Liver (tissue), 9 donors: ENCODE data around the gene UVSSA. TPM values are rescaled to one million over a fixed set of nuclear protein-coding genes. Genes with fewer than 3 reads are reported as not detected.

Experiments
- DNase-seq: peaks from one replicate; pipeline ENCODE4 v3.0.0-alpha.2; 2017; ENCODE audit warnings: low spot score
- H3K27ac ChIP-seq, 2 donors: one replicate each; pipeline ENCODE4 v1.7.0; 2013; ENCODE audit warnings: inconsistent platforms in 2 of 2, low read length in 2 of 2, control low read depth in 1 of 2, low read depth in 1 of 2, mild to moderate bottlenecking in 1 of 2
- H3K27me3 ChIP-seq, 4 donors: one replicate each; pipeline versions ENCODE4 v1.6.1 to v1.7.0; 2013; ENCODE audit warnings: low read length in 3 of 4, inconsistent platforms in 1 of 4, mild to moderate bottlenecking in 1 of 4, moderate library complexity in 1 of 4; ENCODE audit not compliant: control insufficient read depth in 4 of 4, insufficient read depth in 4 of 4
- H3K36me3 ChIP-seq, 4 donors: one replicate each; pipeline versions ENCODE4 v1.6.1 to v1.7.0; 2013; ENCODE audit warnings: low read length in 3 of 4, mild to moderate bottlenecking in 3 of 4, low read depth in 1 of 4, moderate library complexity in 1 of 4; ENCODE audit not compliant: control insufficient read depth in 4 of 4, insufficient read depth in 3 of 4
- H3K4me1 ChIP-seq, 4 donors: one replicate each; pipeline versions ENCODE4 v1.6.1 to v1.7.0; 2013; ENCODE audit warnings: low read length in 3 of 4, mild to moderate bottlenecking in 3 of 4, moderate library complexity in 1 of 4; ENCODE audit not compliant: control insufficient read depth in 4 of 4, insufficient read depth in 4 of 4
- H3K4me3 ChIP-seq, 3 donors: one replicate each; pipeline versions ENCODE4 v1.6.1 to v1.7.0; 2013; ENCODE audit warnings: low read length in 3 of 3, control low read depth in 1 of 3, low read depth in 1 of 3, mild to moderate bottlenecking in 1 of 3
- H3K9ac ChIP-seq, 2 donors: one replicate each; pipeline ENCODE4 v1.7.0; 2013; ENCODE audit warnings: low read length in 2 of 2, mild to moderate bottlenecking in 2 of 2, moderate library complexity in 2 of 2, control low read depth in 1 of 2, low read depth in 1 of 2
- H3K9me3 ChIP-seq, 4 donors: one replicate each; pipeline versions ENCODE4 v1.6.1 to v1.7.0; 2013; ENCODE audit warnings: low read length in 3 of 4; ENCODE audit not compliant: control insufficient read depth in 4 of 4
- JUND ChIP-seq, 2 donors: IDR thresholded peaks; 2 replicates each; pipeline ENCODE4 v1.6.1; 2016; ENCODE audit warnings: antibody characterized with exemption in 2 of 2
- TAF1 ChIP-seq: conservative IDR thresholded peaks from 2 replicates; pipeline ENCODE4 v1.6.1; 2016; ENCODE audit warnings: antibody characterized with exemption, mild to moderate bottlenecking
- YY1 ChIP-seq: IDR thresholded peaks from 2 replicates; pipeline ENCODE4 v1.6.1; 2016; ENCODE audit warnings: antibody characterized with exemption, mild to moderate bottlenecking
- WGBS: extraction: QIAGEN DNeasy Blood & Tissue Kit; methylation state at CpG from one replicate; pipeline ENCODE4 v1.1.7; 2013; 5-methylcytosine and 5-hydroxymethylcytosine counted together
- polyA plus RNA-seq, 2 donors: library from polyadenylated mRNA; stranded (reverse) in 1 of 2; unstranded in 1 of 2; fragments of 200-250 nt in 1 of 2; fragments of >200 nt in 1 of 2; fragmentation: Nextera tagmentation in 1 of 2; extraction: Ambion mirVana in 1 of 2; gene quantifications; one replicate each; pipeline versions ENCODE4 v1.2.1 to v1.2.3, GENCODE V29; 2013 to 2015
- total RNA-seq, 2 donors: library from RNA; depleted of rRNA; stranded (reverse); fragments of >200 nt; gene quantifications; one replicate each; pipeline ENCODE4 v1.2.3, GENCODE V29; 2014
- TF ChIP-seq, protein P1 (sequence below): IDR thresholded peaks from 2 replicates; pipeline ENCODE4 v1.6.1; 2016; ENCODE audit warnings: antibody characterized with exemption, mild to moderate bottlenecking
- TF ChIP-seq, protein P2 (sequence below): IDR thresholded peaks from 2 replicates; pipeline ENCODE4 v1.6.1; 2016; ENCODE audit warnings: antibody characterized with exemption
- TF ChIP-seq, protein P3 (sequence below): fragments of 150-350 bp; IDR thresholded peaks from 2 replicates; pipeline ENCODE4 v1.5.1; 2017; ENCODE audit warnings: improper control_type of control experiment, low read depth, low read length; ENCODE audit not compliant: missing input control
- donor health status: healthy.
- donor health status: healthy.
- donor health status: healthy.
- donor health status: healthy.
- donor health status: healthy.

Gene UVSSA
- total and polyA plus RNA-seq, 4 donors, result 2.2 to 18.3 (median 3.6) TPM

DNA sequence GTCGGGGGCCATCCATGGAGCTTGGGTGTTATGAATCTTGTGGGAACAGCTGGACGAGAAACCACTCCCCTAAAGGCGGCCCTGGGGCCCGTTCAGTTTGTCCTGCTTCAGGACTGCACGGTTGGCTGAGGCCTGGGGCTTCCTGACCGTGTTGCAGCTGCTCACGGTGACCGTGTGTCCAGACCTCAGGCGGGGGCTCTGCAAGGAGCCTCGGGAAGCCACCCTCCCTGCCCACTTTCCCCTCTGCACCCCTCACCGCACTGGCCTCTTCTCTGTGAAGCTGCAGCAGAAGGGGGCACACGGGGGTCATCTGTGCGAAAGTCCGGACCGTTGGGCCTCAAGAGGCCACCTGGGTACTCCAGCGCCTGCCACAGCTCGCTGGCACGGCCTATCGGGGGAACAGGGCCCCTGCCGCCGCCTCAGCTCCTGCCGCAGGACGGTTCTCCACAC is 29.4 kb downstream of the UVSSA start (continued):
- TF ChIP-seq, protein P1, sequence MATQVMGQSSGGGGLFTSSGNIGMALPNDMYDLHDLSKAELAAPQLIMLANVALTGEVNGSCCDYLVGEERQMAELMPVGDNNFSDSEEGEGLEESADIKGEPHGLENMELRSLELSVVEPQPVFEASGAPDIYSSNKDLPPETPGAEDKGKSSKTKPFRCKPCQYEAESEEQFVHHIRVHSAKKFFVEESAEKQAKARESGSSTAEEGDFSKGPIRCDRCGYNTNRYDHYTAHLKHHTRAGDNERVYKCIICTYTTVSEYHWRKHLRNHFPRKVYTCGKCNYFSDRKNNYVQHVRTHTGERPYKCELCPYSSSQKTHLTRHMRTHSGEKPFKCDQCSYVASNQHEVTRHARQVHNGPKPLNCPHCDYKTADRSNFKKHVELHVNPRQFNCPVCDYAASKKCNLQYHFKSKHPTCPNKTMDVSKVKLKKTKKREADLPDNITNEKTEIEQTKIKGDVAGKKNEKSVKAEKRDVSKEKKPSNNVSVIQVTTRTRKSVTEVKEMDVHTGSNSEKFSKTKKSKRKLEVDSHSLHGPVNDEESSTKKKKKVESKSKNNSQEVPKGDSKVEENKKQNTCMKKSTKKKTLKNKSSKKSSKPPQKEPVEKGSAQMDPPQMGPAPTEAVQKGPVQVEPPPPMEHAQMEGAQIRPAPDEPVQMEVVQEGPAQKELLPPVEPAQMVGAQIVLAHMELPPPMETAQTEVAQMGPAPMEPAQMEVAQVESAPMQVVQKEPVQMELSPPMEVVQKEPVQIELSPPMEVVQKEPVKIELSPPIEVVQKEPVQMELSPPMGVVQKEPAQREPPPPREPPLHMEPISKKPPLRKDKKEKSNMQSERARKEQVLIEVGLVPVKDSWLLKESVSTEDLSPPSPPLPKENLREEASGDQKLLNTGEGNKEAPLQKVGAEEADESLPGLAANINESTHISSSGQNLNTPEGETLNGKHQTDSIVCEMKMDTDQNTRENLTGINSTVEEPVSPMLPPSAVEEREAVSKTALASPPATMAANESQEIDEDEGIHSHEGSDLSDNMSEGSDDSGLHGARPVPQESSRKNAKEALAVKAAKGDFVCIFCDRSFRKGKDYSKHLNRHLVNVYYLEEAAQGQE, result no peak
- TF ChIP-seq JUND (IDR thresholded peaks at IDR 0.05), result no peak
- no peak for TF ChIP-seq YY1
- TF ChIP-seq, protein P2, sequence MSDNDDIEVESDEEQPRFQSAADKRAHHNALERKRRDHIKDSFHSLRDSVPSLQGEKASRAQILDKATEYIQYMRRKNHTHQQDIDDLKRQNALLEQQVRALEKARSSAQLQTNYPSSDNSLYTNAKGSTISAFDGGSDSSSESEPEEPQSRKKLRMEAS, result no peak

DNA sequence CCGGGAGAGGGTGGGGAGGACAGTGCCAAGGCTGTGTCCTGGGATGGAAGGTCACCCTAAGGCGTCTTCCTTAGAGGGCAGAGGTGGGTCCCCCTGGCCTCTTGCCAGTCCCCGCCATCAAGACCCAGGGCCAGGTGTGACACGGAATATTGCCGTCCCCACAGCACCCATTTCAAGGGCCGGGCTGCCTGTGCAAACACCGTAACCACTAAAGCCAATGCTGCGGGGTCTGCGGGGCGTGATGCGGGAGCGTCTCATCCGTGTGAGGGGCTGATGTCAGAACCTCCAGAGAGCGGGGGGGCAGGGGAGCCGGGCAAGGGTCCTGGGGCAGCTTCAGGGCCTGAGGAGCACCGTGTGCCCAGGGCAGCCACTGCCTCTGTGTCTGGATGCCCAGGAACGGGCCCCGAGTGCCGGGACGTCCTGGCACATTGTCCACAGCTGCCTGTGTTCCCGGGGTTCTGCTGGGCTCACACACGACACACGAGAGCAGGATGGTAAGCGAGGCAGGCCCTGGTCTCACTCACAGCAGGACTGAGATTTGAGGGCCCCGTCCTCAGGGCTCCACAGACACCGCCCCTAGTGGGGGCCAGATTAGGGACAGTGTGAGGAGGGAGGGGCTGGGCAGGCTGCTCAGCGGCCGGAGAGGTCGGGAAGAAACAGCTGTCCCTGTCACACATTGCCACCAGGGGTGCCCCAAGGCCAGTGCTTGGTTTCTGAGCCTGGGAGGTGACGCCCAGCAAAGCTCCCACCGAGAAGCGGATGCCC is 30.0 kb downstream of the UVSSA start:
- no peak for DNase-seq
- Histone ChIP-seq H3K4me1 (no peaks in the 10 kb centered on the region), H3K36me3 (peaks cover 0 to 12% (median 8%) of the 10 kb centered on the region in 4 donors), H3K27me3 (no peaks in the 10 kb centered on the region), H3K9me3 (no peaks in the 10 kb centered on the region), H3K4me3 (no peak overlapping the region), H3K9ac (no peak overlapping the region), H3K27ac (no peak overlapping the region)
- WGBS, result 96% methylated on average over 32 of the region's 32 CpGs
- TF ChIP-seq TAF1, result no peak

DNA sequence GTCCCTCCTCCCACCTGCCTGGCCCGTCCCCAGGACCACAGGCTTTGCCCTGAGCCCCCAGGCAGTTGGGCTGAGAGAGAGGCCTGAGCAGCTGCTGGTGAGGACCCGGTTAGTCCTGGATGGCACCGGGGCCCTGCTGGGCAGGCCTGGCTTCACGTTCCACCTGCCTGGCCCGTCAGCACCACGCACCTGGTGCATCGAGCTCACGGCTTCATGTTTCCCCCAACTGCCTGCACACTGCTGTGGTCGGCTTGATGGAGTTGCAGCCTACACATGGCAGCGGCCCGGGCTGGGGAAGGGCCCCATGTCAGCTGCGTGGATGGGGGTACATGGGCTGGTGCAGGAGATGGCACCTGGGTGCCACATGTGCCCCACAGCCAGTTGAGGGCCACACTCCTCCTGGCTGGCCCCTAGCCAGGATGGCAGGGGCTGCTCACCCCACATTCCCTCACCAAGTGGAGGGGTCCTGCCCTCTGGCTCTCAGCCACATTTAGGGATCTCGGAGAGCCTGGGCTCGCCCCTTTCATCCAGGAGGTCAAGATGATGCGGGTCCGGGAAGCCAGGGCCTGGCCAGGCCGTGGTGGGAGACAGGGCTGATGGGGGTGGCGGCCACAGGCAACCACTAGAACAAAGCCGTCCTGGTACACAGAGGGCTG is 30.7 kb downstream of the UVSSA start:
- Histone ChIP-seq H3K36me3 (peaks cover 0 to 12% (median 6%) of the 10 kb centered on the region in 4 donors), H3K9ac (no peak overlapping the region), H3K4me1 (no peaks in the 10 kb centered on the region), H3K4me3 (no peak overlapping the region), H3K9me3 (no peaks in the 10 kb centered on the region), H3K27ac (no peak overlapping the region), H3K27me3 (no peaks in the 10 kb centered on the region)
- DNase-seq, result no peak
- TF ChIP-seq YY1, result no peak
- TF ChIP-seq, protein P3, sequence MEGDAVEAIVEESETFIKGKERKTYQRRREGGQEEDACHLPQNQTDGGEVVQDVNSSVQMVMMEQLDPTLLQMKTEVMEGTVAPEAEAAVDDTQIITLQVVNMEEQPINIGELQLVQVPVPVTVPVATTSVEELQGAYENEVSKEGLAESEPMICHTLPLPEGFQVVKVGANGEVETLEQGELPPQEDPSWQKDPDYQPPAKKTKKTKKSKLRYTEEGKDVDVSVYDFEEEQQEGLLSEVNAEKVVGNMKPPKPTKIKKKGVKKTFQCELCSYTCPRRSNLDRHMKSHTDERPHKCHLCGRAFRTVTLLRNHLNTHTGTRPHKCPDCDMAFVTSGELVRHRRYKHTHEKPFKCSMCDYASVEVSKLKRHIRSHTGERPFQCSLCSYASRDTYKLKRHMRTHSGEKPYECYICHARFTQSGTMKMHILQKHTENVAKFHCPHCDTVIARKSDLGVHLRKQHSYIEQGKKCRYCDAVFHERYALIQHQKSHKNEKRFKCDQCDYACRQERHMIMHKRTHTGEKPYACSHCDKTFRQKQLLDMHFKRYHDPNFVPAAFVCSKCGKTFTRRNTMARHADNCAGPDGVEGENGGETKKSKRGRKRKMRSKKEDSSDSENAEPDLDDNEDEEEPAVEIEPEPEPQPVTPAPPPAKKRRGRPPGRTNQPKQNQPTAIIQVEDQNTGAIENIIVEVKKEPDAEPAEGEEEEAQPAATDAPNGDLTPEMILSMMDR, result no peak
- 97% methylated on average over 19 of the region's 19 CpGs for WGBS
